HCT116 (cell line): Measurements from ENCODE around the gene SMIM41.

Experiments used
- CEBPB ChIP-seq: IDR thresholded peaks from 2 replicates; pipeline ENCODE4 v1.6.1; 2012; ENCODE audit warnings: low read depth
- CTCF ChIP-seq, 3 experiments: fragments of 200-600 bp in 1 of 3; sonication (generic) in 1 of 3; IDR thresholded peaks in 2 of 3; conservative IDR thresholded peaks in 1 of 3; 2 replicates each; pipeline ENCODE4 v1.5.1; 2012 to 2017; ENCODE audit warnings: low read depth in 2 of 3, low read length in 2 of 3, antibody characterized with exemption in 1 of 3, borderline replicate concordance in 1 of 3, control low read depth in 1 of 3, mild to moderate bottlenecking in 1 of 3, mixed read lengths in 1 of 3, mixed run types in 1 of 3, moderate library complexity in 1 of 3; ENCODE audit not compliant: insufficient read depth in 1 of 3
- FOSL1 ChIP-seq: IDR thresholded peaks from 2 replicates; pipeline ENCODE4 v1.6.1; 2012; ENCODE audit warnings: low read depth
- POLR2A ChIP-seq: IDR thresholded peaks from 2 replicates; pipeline ENCODE4 v1.7.0; 2011; ENCODE audit warnings: borderline replicate concordance; ENCODE audit not compliant: insufficient read depth, insufficient read length; ENCODE audit errors: extremely low read depth
- POLR2AphosphoS5 ChIP-seq: IDR thresholded peaks from 2 replicates; pipeline ENCODE4 v1.6.1; 2011; ENCODE audit warnings: mild to moderate bottlenecking, low read depth, low read length, moderate library complexity
- RAD21 ChIP-seq: IDR thresholded peaks from 2 replicates; pipeline ENCODE4 v1.6.1; 2012; ENCODE audit warnings: low read depth, mild to moderate bottlenecking
- SIN3A ChIP-seq: IDR thresholded peaks from 2 replicates; pipeline ENCODE4 v1.6.1; 2012; ENCODE audit warnings: low read depth
- SRF ChIP-seq: IDR thresholded peaks from 2 replicates; pipeline ENCODE4 v1.6.1; 2012; ENCODE audit warnings: low read depth

GRCh38 chr12:52122540-52122871 is 43.0 kb downstream of the SMIM41 start:
- TF ChIP-seq POLR2AphosphoS5: no peak
- no peak for TF ChIP-seq CTCF (IDR thresholded peaks at IDR 0.05 in 2 of 3, conservative IDR thresholded peaks at IDR 0.05 in 1 of 3; ENCODE audit: borderline replicate concordance in 1 of 3, insufficient read depth in 1 of 3, low read depth in 2 of 3, low read length in 2 of 3)
- no peak for TF ChIP-seq SRF
- no peak for TF ChIP-seq POLR2A
- TF ChIP-seq SIN3A: no peak
- TF ChIP-seq RAD21: no peak
- TF ChIP-seq FOSL1: no peak
- TF ChIP-seq CEBPB: no peak
